CD14-positive monocyte (primary cell): ENCODE results near the gene MAN2B2. TPM values are rescaled to one million over a fixed set of nuclear protein-coding genes. Genes with fewer than 3 reads are reported as not detected.

Source experiments
- DNase-seq, 3 donors: peaks; one replicate each; pipeline ENCODE4 v3.0.0-alpha.2; 2011 to 2022
- H2AFZ ChIP-seq: 2 replicates; pipeline ENCODE4 v1.6.0; 2012; ENCODE audit warnings: mild to moderate bottlenecking, low read depth, low read length, inconsistent platforms; ENCODE audit not compliant: insufficient read depth, poor library complexity, severe bottlenecking
- H3K27ac ChIP-seq, 2 donors: 1 replicate in 1 of 2; 2 replicates in 1 of 2; pipeline ENCODE4 v1.5.1; 2012 to 2013; ENCODE audit warnings: low read length in 2 of 2, control low read depth in 1 of 2, inconsistent platforms in 1 of 2, low read depth in 1 of 2, mild to moderate bottlenecking in 1 of 2
- H3K27me3 ChIP-seq, 2 donors: one replicate each; pipeline versions ENCODE4 v1.6.0 to v1.6.1; 2011 to 2013; ENCODE audit warnings: low read length in 2 of 2; ENCODE audit not compliant: control insufficient read depth in 2 of 2, insufficient read depth in 2 of 2
- H3K36me3 ChIP-seq, 2 donors: replicated peaks in 1 of 2; 1 replicate in 1 of 2; 2 replicates in 1 of 2; pipeline versions ENCODE4 v1.5.1 to v1.6.1; 2012 to 2013; ENCODE audit warnings: low read length in 2 of 2, control low read depth in 1 of 2, inconsistent platforms in 1 of 2, mild to moderate bottlenecking in 1 of 2; ENCODE audit not compliant: insufficient read depth in 2 of 2, control insufficient read depth in 1 of 2
- H3K4me1 ChIP-seq, 2 donors: 1 replicate in 1 of 2; 2 replicates in 1 of 2; pipeline versions ENCODE4 v1.5.1 to v1.6.1; 2012 to 2013; ENCODE audit warnings: low read length in 2 of 2, control low read depth in 1 of 2, inconsistent platforms in 1 of 2, mild to moderate bottlenecking in 1 of 2, moderate library complexity in 1 of 2; ENCODE audit not compliant: insufficient read depth in 2 of 2, control insufficient read depth in 1 of 2
- H3K4me2 ChIP-seq: replicated peaks from 2 replicates; pipeline ENCODE3; 2012; ENCODE audit warnings: low read length, moderate library complexity, mild to moderate bottlenecking; ENCODE audit not compliant: poor library complexity, severe bottlenecking; ENCODE audit errors: extremely low read depth
- H3K4me3 ChIP-seq, 3 experiments: fragments of 200-600 bp in 1 of 3; sonication (generic) in 1 of 3; replicated peaks in 1 of 3; 1 replicate in 2 of 3; 2 replicates in 1 of 3; pipeline ENCODE4 v1.5.1; 2011 to 2013; ENCODE audit warnings: low read length in 3 of 3, mild to moderate bottlenecking in 3 of 3, control low read depth in 2 of 3, low read depth in 2 of 3, inconsistent platforms in 1 of 3, moderate library complexity in 1 of 3
- H3K79me2 ChIP-seq: 2 replicates; pipeline ENCODE4 v1.6.0; 2012; ENCODE audit warnings: mild to moderate bottlenecking, control low read depth, inconsistent platforms, low read length, moderate library complexity; ENCODE audit not compliant: insufficient read depth
- H3K9ac ChIP-seq: 2 replicates; pipeline ENCODE4 v1.6.0; 2017; ENCODE audit warnings: low read length, mild to moderate bottlenecking; ENCODE audit not compliant: insufficient read depth, poor library complexity, severe bottlenecking
- H3K9me3 ChIP-seq, 2 donors: replicated peaks in 1 of 2; 1 replicate in 1 of 2; 2 replicates in 1 of 2; pipeline versions ENCODE4 v1.5.1 to v1.6.1; 2012 to 2013; ENCODE audit warnings: low read length in 2 of 2, control low read depth in 1 of 2; ENCODE audit not compliant: control insufficient read depth in 1 of 2, insufficient read depth in 1 of 2
- H4K20me1 ChIP-seq: 2 replicates; pipeline ENCODE4 v1.6.0; 2012; ENCODE audit warnings: mild to moderate bottlenecking, low read length, control low read depth, moderate library complexity; ENCODE audit not compliant: insufficient read depth
- H3K27ac Mint-ChIP-seq, 7 donors: one replicate each; pipeline ENCODE4 v1.8.0; 2020; ENCODE audit warnings: mild to moderate bottlenecking in 7 of 7, mixed read lengths in 7 of 7, moderate library complexity in 6 of 7, inconsistent platforms in 2 of 7
- H3K27me3 Mint-ChIP-seq, 3 donors: one replicate each; pipeline ENCODE4 v1.8.0; 2021 to 2022; ENCODE audit warnings: low read depth in 3 of 3, mild to moderate bottlenecking in 3 of 3, mixed read lengths in 3 of 3, moderate library complexity in 3 of 3, inconsistent platforms in 1 of 3
- H3K36me3 Mint-ChIP-seq, 2 donors: one replicate each; pipeline ENCODE4 v1.8.0; 2020; ENCODE audit warnings: mixed read lengths in 2 of 2, inconsistent platforms in 1 of 2, mild to moderate bottlenecking in 1 of 2
- H3K4me1 Mint-ChIP-seq: one replicate; pipeline ENCODE4 v1.8.0; 2020; ENCODE audit warnings: mild to moderate bottlenecking, mixed read lengths
- H3K4me3 Mint-ChIP-seq, 2 donors: one replicate each; pipeline ENCODE4 v1.8.0; 2020; ENCODE audit warnings: mild to moderate bottlenecking in 2 of 2, mixed read lengths in 2 of 2, moderate library complexity in 1 of 2
- H3K9me3 Mint-ChIP-seq, 7 donors: one replicate each; pipeline ENCODE4 v1.8.0; 2020 to 2022; ENCODE audit warnings: mixed read lengths in 7 of 7, mild to moderate bottlenecking in 6 of 7, moderate library complexity in 6 of 7, inconsistent platforms in 2 of 7
- CTCF ChIP-seq: fragments of 200-600 bp; IDR thresholded peaks from one replicate; pipeline ENCODE4 v1.8.0; 2022; ENCODE audit warnings: antibody characterized with exemption, mild to moderate bottlenecking
- WGBS: methylation state at CpG from one replicate; pipeline ENCODE4 v1.1.5; 2013; ENCODE audit warnings: missing lambda C conversion rate; ENCODE audit not compliant: insufficient coverage; 5-methylcytosine and 5-hydroxymethylcytosine counted together
- intact Hi-C, 2 donors: fragments of 100-400 bp; cut with micrococcal nuclease; formaldehyde crosslinking; loops; one replicate each; pipeline versions ENCODE4 v1.15.0 to v1.15.1; 2023
- polyA plus RNA-seq, 3 donors: library from polyadenylated mRNA; depleted of rRNA in 1 of 3; unstranded in 2 of 3; stranded (reverse) in 1 of 3; fragments of 300-500 nt in 2 of 3; fragments of >200 nt in 1 of 3; fragmentation: Illumina TruSeq in 2 of 3; gene quantifications; 1 replicate in 2 of 3; 2 replicates in 1 of 3; pipeline ENCODE4 v1.2.3, GENCODE V29; 2012 to 2021

MAN2B2 gene
- polyA plus RNA-seq, 3 donors, result 9.6 to 28.4 (median 10.6) TPM

DNA sequence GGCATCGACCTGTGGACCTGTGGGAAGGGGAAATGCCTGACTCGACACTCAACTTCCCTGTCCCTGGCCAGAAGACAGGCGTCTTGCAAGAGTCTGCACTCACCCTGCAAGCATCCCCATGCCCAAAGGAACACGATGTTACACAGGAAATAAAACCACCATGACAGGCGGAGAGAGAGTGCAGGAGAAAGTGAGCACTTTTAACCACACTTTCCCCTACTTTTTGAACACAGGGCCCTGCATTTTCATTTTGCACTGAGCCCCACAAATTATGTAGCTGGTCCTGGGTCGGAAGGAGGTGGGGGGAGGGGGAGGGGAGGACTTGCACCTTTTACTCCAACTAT, 13.8 kb upstream of the MAN2B2 start:
- no peaks in the 10 kb centered on the region for H3K79me2 ChIP-seq
- H3K4me1 Mint-ChIP-seq, result peaks cover 3% of the 10 kb centered on the region
- H3K4me3 ChIP-seq, result no peak overlapping the region
- peaks cover 6 to 27% of the 10 kb centered on the region in 2 donors for H3K9me3 ChIP-seq
- intact Hi-C loops, result no loop called here
- no peak overlapping the region for H3K27ac ChIP-seq
- no peak for DNase-seq
- H3K36me3 Mint-ChIP-seq, result no peaks in the 10 kb centered on the region
- no peaks in the 10 kb centered on the region for H3K36me3 ChIP-seq
- H3K4me1 ChIP-seq, result peaks cover 0 to 5% of the 10 kb centered on the region in 2 donors
- H3K27me3 ChIP-seq, result peaks cover 32 to 57% of the 10 kb centered on the region in 2 donors
- H3K4me3 Mint-ChIP-seq, result peak overlapping the region in 1 of 2 donors; percentile 33
- H3K9me3 Mint-ChIP-seq, result peaks cover 2 to 11% (median 10%) of the 10 kb centered on the region in 7 donors
- H3K9ac ChIP-seq, result no peak overlapping the region
- peaks cover 55 to 70% (median 60%) of the 10 kb centered on the region in 3 donors for H3K27me3 Mint-ChIP-seq
- H2AFZ ChIP-seq, result no peak overlapping the region
- no peak overlapping the region for H3K4me2 ChIP-seq
- no peak for TF ChIP-seq CTCF
- WGBS, result 0% methylated on average over 2 of the region's 6 CpGs
- H4K20me1 ChIP-seq, result no peaks in the 10 kb centered on the region
- H3K27ac Mint-ChIP-seq, result no peak overlapping the region

- H3K9me3 ChIP-seq, result peaks cover 6 to 27% of the 10 kb centered on the region in 2 donors
- H3K27ac ChIP-seq, result no peak overlapping the region
- Mint-ChIP-seq H3K27me3 (peaks cover 60 to 75% (median 64%) of the 10 kb centered on the region in 3 donors), H3K4me3 (peak overlapping the region in 1 of 2 donors; percentile 70), H3K4me1 (peaks cover 4% of the 10 kb centered on the region), H3K36me3 (no peaks in the 10 kb centered on the region), H3K9me3 (peaks cover 2 to 11% (median 10%) of the 10 kb centered on the region in 7 donors), H3K27ac (no peak overlapping the region)
- peaks cover 0 to 5% of the 10 kb centered on the region in 2 donors for H3K4me1 ChIP-seq
- H3K9ac ChIP-seq, result no peak overlapping the region
- H3K4me2 ChIP-seq, result no peak overlapping the region
- no peak for DNase-seq
- no peak overlapping the region for H2AFZ ChIP-seq
- H3K27me3 ChIP-seq, result peaks cover 32 to 60% of the 10 kb centered on the region in 2 donors
- intact Hi-C loops, result no loop called here
- no peak overlapping the region for H3K4me3 ChIP-seq
- no peaks in the 10 kb centered on the region for H3K79me2 ChIP-seq
- TF ChIP-seq CTCF, result no peak
- 65% methylated on average over 9 of the region's 16 CpGs for WGBS
- no peaks in the 10 kb centered on the region for H3K36me3 ChIP-seq
- H4K20me1 ChIP-seq, result no peaks in the 10 kb centered on the region
These were observed 13.2 kb upstream of the MAN2B2 start for GRCh38 chr4:6561706-6562371.
